Loucy (cell line): ENCODE results near the gene BCL2L2.

Experiments
- EZH2phosphoT487 ChIP-seq: fragments of 200-600 bp; IDR thresholded peaks from 2 replicates; pipeline ENCODE4 v1.6.1; 2018; ENCODE audit warnings: antibody characterized with exemption, mild to moderate bottlenecking, moderate library complexity, borderline replicate concordance
- TF ChIP-seq, protein P1 (sequence below): fragments of 200-600 bp; sonication (generic); conservative IDR thresholded peaks from 2 replicates; pipeline ENCODE4 v1.5.1; 2014; ENCODE audit warnings: mild to moderate bottlenecking, antibody characterized with exemption, low read length

DNA sequence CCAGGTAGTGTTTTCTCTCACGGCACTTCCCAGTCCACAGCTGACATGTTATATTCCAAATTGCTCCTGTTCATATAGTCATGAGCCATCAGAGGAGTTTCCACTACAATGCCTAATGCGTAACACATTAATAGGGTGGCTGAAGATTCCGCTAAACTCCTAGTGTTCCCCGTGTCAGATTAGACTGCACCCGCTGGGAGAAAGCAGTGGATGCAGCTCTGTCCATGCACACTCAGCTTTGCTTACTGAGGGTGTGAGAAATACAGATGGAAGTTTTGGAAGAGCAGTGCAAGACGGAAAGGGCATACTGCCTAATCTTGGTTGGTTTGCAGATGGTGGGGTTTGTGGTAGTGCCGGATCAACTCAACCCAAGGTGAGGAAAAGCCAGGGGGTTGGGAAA, 9.5 kb upstream of the BCL2L2 start:
- TF ChIP-seq, protein P1, sequence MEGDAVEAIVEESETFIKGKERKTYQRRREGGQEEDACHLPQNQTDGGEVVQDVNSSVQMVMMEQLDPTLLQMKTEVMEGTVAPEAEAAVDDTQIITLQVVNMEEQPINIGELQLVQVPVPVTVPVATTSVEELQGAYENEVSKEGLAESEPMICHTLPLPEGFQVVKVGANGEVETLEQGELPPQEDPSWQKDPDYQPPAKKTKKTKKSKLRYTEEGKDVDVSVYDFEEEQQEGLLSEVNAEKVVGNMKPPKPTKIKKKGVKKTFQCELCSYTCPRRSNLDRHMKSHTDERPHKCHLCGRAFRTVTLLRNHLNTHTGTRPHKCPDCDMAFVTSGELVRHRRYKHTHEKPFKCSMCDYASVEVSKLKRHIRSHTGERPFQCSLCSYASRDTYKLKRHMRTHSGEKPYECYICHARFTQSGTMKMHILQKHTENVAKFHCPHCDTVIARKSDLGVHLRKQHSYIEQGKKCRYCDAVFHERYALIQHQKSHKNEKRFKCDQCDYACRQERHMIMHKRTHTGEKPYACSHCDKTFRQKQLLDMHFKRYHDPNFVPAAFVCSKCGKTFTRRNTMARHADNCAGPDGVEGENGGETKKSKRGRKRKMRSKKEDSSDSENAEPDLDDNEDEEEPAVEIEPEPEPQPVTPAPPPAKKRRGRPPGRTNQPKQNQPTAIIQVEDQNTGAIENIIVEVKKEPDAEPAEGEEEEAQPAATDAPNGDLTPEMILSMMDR = no peak
- TF ChIP-seq EZH2phosphoT487 = no peak
